ENCODE results near the gene MOCS3. TPM values are rescaled to one million over a fixed set of nuclear protein-coding genes. Genes with fewer than 3 reads are reported as not detected.

MOCS3 gene
- total RNA-seq, 6 experiments from 2014 or later = 2.3 to 3.2 (median 2.7) TPM

- no peak for ATAC-seq
- Histone ChIP-seq H3K27me3 (no peaks in the 10 kb centered on the region), H3K4me3 (no peak overlapping the region), H3K36me3 (peaks cover 0 to 64% (median 9%) of the 10 kb centered on the region in 4 donors), H3K4me1 (peaks cover 0 to 15% (median 9%) of the 10 kb centered on the region in 4 donors), H3K27ac (no peak overlapping the region), H3K9me3 (no peaks in the 10 kb centered on the region)
- no peak for DNase-seq
- 93% methylated on average over 2 of the region's 2 CpGs for WGBS (ENCODE audit: insufficient coverage, low coverage, low lambda C conversion rate, missing lambda C conversion rate)
- intact Hi-C loops (cut with DNase I) = no loop called here
- TF ChIP-seq CTCF (IDR thresholded peaks at IDR 0.05) (no peak), POLR2A (IDR thresholded peaks at IDR 0.05) (no peak)
Observed at GRCh38 chr20:50953196-50953595, 5.4 kb upstream of the MOCS3 start.

GRCh38 chr20:50953821-50954220 is 4.8 kb upstream of the MOCS3 start:
- no peak overlapping the region for H3K4me3 ChIP-seq
- no peak overlapping the region for H3K27ac ChIP-seq
- H3K9me3 ChIP-seq = no peaks in the 10 kb centered on the region
- H3K27me3 ChIP-seq = no peaks in the 10 kb centered on the region
- intact Hi-C loops (cut with DNase I) = no loop called here
- H3K4me1 ChIP-seq = peaks cover 0 to 15% (median 9%) of the 10 kb centered on the region in 4 donors
- DNase-seq = no peak
- TF ChIP-seq POLR2A (IDR thresholded peaks at IDR 0.05) (no peak), CTCF (IDR thresholded peaks at IDR 0.05) (no peak)
- peaks cover 0 to 59% (median 7%) of the 10 kb centered on the region in 4 donors for H3K36me3 ChIP-seq
- no peak for ATAC-seq

- WGBS (ENCODE audit: insufficient coverage, low coverage, low lambda C conversion rate, missing lambda C conversion rate) = 12% methylated on average over 7 of the region's 7 CpGs
- Histone ChIP-seq H3K4me1 (peaks cover 0 to 28% (median 15%) of the 10 kb centered on the region in 4 donors), H3K4me3 (peak overlapping the region; percentile 79 to 98 (median 85)), H3K36me3 (peaks cover 0 to 26% (median 3%) of the 10 kb centered on the region in 4 donors), H3K9me3 (no peaks in the 10 kb centered on the region), H3K27me3 (no peaks in the 10 kb centered on the region), H3K27ac (peak overlapping the region in 1 of 3 donors; percentile 83)
- intact Hi-C loops (cut with DNase I) = no loop called here
- ATAC-seq (peak in 3 of 4 donors; percentile 23 to 32 (median 23)), DNase-seq (no peak)
- no peak for TF ChIP-seq CTCF (IDR thresholded peaks at IDR 0.05)
- no peak for TF ChIP-seq POLR2A (IDR thresholded peaks at IDR 0.05)
Observed at GRCh38 chr20:50957276-50957675, 1.3 kb upstream of the MOCS3 start.

GRCh38 chr20:50957798-50958614 is 612 bp upstream of the MOCS3 start, which contains the start of gene DPM1:
DPM1 (minus strand) TSS chr20:50958532; CDS start chr20:50958523, 9 bp downstream.
- peaks cover 0 to 28% (median 15%) of the 10 kb centered on the region in 4 donors for H3K4me1 ChIP-seq
- peak; percentile 84 to 90 (median 89) for DNase-seq
- H3K27me3 ChIP-seq = no peaks in the 10 kb centered on the region
- H3K36me3 ChIP-seq = peaks cover 0 to 19% (median 3%) of the 10 kb centered on the region in 4 donors
- TF ChIP-seq POLR2A (IDR thresholded peaks at IDR 0.05) (peak; percentile 84), CTCF (IDR thresholded peaks at IDR 0.05) (no peak)
- intact Hi-C loops (cut with DNase I) = no loop called here
- peak within 1 kb of the TSS; percentile 79 to 98 (median 85) for H3K4me3 ChIP-seq
- peak within 1 kb of the TSS; percentile 83 to 90 (median 88) for H3K27ac ChIP-seq
- ATAC-seq = peak; percentile 88 to 94 (median 88)
- WGBS (ENCODE audit: insufficient coverage, low coverage, low lambda C conversion rate, missing lambda C conversion rate) = under 1% methylated on average over 42 of the region's 52 CpGs
- H3K9me3 ChIP-seq = no peaks in the 10 kb centered on the region
